OCI-LY1 (cell line): ENCODE results near the gene RNU6-9.

Experiments
- CTCF ChIP-seq: fragments of 200-600 bp; sonication (generic), shearing (Covaris generic); IDR thresholded peaks from 2 replicates; pipeline ENCODE4 v1.5.1; 2017; ENCODE audit warnings: mild to moderate bottlenecking, antibody characterized with exemption, low read length, moderate library complexity, mixed read lengths
- EZH2 ChIP-seq: fragments of 200-600 bp; sonication (generic), shearing (Covaris generic); IDR thresholded peaks from 2 replicates; pipeline ENCODE4 v1.8.0; 2017; ENCODE audit warnings: borderline replicate concordance, mixed run types, mild to moderate bottlenecking, antibody characterized with exemption, low read length, moderate library complexity, mixed read lengths

- no peak for TF ChIP-seq CTCF
- TF ChIP-seq EZH2: no peak
Observed at GRCh38 chr19:901216-902092, 8.2 kb downstream of the RNU6-9 start.
